GM18519 (cell line): ENCODE measurements around the gene MDGA2.
"Not testable (repeated sequence)": the region's sequence is repeated elsewhere in the genome, so short reads cannot be mapped to it uniquely, and the experiment has no call there.

Experiments used
- ATAC-seq: cut with Tn5 transposase; IDR thresholded peaks from one replicate; pipeline ENCODE4 v1.9.1; 2021; ENCODE audit warnings: mild to moderate bottlenecking, moderate library complexity; ENCODE audit not compliant: unreplicated experiment, low FRiP score

The MDGA2 gene

DNA sequence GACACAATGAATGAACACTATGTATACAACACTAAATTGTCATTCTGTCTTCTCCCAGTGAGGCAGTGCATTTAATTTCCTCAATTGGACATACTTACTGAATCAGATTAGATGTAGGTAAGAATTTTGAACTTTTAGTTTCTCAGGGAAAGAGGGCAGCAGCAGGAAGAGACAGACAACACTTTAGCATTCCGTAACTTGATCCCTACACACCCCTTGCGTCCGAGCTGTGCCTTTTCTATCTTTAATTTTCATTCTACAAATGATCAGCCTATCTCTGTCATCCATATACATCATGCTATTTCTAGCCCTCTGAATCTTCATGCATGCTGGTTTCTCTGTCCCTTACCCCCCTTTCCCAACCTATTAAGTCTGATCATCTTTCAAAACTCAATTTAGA, 665.8 kb downstream of the MDGA2 start:
- ATAC-seq = no peak

DNA sequence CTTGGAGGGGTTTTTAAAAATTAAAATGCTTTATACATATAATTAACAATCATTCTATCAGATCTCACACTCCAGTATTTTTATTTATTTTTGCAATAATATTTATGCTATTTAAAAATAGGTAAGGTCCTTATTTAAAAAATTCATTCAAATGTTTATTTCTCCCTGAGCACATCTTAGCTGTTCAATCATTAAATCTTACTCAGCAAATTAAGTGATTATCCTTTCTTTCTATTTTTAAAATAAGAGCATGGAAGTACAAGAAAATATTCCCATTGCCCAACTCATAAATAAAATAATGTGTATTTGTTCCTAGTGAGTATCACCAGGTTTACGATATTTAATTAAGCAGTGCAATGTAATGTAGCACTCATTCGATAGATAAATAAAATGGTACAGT, 666.7 kb downstream of the MDGA2 start:
- ATAC-seq = no peak

DNA sequence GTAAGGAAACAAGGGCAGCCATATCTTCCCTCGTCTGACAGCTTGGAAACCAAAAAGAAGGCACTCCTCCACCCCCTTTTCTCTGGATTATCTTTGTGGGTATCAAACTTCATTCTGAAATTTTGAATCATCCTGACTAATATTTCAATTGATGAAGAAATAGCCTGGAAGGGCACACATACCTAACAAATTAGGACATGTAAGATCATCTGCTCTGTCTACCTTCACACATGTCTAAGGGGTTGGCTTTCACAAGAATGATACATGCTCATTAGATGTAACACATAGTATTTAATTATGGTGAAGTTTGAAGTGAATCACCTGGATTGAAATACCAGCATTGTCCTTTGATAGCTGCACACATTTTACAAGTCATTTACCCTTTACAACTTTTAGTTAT, 675.7 kb downstream of the MDGA2 start:
- ATAC-seq = no peak

DNA sequence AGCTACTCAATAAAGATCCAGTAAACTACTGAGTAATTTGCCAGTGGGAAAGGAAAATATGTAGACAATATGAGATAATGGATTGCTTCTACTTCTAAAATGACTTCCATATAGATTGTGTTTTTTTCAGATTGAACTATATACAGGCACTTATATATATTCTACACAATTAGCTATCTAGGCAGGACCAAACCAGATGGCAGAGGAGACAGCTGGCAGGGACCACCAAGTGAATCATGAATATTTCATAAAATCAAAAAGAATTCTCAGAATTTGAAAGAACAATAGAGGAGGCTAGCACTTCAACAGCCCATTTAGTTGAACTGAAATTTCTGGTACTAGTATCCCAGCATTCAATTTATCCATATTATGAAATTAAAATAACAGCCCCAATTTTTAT, 685.8 kb downstream of the MDGA2 start:
- ATAC-seq = no peak

DNA sequence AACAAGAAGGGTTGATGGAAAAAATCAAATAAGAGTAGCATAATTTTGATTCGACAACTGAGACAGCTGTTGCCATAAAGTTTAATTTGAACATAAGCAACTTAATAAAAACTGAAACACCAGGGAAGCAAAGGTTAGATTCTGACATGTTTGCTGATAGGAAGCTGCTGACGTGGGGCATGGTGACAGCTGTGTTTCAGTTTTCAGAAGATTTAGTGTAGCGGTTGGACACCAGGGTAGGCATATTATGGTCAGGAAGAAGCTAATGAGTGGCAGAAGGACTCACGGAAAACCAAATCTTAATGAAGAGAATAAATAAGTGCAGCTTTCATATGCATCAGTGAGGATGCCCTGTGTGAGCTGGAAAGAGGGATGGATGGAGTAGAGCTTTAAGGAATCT, 687.1 kb downstream of the MDGA2 start:
- no peak for ATAC-seq

DNA sequence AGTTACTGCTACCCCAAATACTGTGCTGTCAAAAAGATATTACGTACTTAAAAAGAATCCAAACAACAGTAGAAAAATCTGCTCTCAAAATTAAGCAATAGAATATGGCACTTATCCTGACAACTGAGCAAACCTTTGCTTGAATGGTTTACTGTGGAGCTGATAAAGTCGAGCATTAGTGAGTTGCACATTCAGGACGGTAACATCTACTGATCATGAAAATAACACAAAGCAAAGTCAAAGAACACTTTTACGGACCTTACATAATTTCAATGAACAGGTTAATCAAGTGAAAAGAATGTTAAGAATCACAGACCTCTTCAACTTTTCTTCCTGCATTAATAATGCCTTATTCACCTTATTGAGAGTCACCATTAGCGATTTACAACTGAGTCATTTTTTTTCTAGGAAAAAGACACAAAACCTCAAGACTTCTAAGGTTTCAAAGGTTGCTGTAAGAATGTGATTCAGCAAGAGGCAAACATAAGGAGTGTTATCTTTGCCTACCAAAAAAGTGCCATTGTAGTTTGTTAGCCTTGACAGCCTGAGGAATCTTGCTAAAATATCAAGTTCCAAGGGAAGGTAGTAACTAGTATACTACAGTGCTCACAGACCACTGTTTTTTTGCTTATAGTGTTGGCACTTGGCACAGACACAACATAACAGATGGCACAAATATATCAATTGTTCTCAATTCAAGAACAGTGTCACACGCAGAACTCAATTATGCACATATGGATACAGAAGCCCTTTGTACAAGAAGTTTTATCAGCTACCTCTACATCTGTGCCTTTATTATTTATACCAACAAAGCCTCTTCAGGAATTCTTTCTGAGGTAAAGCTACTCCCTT, 689.6 kb downstream of the MDGA2 start:
- no peak for ATAC-seq

DNA sequence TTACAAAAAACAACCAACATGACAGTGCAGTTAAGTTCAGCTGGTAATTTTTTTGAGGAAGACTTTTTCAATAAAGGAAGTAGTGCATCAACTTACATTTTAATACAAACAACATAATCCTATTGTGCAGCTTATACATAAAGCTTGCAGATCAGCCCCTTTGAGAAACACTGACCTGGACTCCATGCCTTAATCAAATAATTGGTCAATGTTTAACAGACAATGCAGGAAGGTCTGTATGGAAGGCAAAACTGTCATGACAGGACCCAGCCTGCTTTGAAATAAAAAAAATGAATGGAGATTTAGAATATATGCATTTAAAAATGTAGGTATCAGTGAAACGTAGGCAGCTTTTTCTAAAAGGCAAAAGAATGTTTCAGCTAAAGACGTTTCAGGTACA, 702.1 kb downstream of the MDGA2 start:
- ATAC-seq = no peak

DNA sequence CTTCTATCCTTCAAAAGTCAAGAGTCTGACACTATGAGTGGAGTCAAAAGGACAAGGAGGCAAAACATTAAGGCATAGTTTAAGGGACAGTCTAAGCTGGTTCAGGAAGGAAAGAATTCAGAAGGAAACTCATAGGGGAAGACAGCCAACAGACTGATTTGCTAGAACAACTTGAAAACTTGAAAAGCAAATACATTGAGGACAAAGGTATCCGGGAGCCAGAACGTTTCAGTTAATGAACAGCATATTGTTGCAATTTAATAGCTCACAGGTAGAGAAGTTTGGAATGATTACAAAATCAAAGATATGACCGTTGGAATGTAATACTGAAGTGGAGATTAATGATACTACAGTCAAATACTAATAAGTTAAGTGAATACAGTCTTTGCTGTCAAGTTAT, 711.0 kb downstream of the MDGA2 start:
- no peak for ATAC-seq

DNA sequence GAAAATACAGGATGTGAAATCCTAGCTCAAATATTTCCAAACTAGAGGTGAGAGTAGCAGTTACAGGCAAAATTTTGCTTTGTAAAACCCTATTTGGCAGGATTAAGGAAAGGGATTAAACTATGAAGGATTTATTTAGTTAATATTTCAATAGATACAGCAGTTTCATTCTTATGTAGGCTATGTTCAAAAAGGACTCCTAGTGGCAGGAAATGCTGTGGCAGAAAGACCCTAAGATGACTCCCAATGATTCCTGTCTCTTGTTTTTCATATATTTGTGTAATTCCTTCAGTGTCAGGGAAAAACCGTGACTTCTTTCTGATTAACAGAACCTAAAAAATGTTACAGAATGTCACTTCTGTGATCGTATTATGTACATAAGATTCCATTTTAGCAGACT, 724.3 kb downstream of the MDGA2 start:
- no peak for ATAC-seq

DNA sequence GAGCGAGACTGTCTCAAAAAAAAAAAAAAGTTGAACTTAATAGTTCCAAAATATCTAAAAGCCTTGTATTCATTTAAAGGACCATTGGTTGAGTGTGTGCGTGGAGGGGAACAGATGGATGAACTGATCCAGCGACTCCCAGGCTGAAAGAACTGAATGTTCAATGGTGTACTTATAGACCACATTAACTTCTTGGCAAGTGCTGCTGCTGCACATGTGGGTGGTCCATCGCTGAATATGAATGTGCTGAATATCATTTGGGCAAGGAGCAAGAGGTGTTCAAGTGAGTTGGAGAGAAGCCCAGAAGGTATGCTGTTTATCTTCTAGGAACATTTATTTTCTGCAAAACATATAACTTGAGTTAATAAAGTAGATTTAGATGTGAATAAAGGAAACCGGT, 734.8 kb downstream of the MDGA2 start:
- ATAC-seq = no peak

DNA sequence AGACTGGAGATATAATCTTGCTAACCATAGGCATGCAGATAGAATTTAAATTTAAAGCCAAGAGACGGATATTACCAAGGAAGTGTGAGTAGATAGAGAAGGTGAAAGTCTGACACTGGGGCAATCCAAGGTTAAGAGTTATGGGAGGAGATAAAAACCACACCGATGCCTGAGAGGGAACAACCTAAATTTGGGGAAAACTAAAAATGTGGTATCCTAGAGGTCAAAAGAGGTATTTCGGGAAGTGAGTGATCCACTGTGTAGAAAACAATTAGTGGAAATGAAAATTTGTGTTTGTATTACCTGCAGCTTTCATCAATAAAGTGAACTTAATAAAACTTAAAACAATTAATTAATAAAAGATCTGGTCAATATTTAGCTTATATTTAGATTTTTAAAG, 754.9 kb downstream of the MDGA2 start:
- ATAC-seq = no peak

DNA sequence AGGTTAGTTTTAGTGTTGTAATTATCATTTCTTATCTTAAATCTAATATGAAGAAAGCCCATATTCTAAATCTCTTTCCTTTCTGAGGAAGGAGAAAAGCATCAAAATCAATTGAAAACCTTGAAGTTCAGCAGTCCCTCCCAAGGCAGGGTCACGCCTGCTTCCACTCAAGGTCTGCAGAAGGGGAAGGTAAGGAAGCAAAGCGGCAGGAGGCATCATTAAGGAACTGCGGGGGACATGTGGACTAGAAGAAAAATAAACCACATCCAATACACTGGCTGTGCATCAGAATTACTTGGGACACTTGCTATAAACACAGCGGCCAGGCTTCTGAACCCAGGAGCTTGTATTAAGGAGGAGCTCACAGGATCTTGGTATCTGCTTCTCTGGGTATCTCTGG, 759.9 kb downstream of the MDGA2 start:
- ATAC-seq = not testable (repeated sequence)

DNA sequence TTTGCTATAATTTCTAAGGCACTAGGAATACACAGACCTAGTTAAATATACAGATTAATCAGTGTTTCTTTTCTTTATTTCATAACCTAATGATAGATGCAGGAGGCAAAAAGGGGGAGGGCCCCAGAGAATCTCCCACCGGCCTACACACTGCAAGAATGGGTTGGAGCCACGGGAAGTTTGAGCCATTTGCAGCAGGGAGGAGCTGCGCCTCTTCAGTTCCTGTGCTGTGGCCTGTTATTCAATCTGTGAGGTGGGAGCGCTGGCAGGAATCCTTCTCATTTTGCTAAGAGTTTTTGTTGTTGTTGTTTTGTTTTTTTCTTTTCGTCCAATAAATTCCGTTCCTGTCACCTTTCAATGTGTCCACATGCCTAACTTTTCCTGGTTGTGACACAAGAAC, 772.6 kb downstream of the MDGA2 start:
- no peak for ATAC-seq

DNA sequence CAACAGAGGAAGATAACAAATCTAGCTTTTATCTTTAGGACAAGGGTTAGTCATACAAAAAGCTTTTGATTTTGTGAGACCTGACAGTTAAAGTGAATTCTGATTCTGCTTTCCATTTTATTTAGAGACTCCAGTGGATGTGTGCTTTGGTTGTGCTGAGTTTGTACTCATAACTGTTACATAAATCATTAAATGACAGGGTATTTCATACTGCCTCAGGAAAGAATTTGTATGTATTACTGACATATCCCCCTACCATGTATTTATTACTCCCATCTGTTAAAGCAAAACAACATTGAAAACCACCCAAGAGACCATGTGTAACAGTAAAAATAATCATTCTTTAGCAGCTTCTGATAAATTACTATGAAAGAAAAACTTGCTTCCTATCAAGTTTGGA, 780.9 kb downstream of the MDGA2 start:
- ATAC-seq = no peak

DNA sequence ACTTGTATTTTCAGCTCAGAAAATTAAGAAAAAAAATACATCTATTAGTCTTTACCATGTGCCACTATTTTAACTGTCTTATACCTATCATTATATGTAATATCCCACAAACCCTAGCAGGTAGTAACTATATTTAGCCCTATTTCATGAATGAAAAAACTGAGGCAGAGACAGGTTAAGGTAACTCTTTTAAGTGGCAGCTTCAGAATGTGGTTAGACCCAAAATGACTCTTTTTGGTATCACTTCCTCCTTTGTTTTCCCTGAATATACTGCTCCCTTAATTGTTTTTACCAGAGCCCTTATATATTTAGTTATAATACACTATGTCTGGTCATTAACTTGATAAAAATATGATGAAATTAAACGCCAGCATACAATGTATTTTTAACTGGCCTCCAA, 788.3 kb downstream of the MDGA2 start:
- peak; percentile 67 for ATAC-seq

DNA sequence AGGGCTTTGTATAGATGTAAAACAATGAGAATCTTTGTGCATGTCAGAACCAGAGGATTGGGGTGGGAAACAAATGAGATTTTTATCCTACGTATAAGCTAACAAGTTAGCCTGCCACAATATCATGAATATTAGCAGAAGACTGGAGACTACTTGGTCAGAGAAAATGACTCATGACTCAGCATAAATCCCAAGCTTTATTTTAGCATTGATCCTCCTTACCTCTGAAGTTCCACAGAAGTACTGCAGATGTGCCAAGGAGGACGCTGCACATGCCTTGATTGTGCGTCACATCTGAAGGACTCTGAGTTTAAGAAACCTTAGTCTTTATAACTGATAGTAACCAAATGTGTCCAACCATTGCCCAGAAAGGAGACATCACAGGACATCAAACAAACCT, 789.8 kb downstream of the MDGA2 start:
- ATAC-seq = no peak

DNA sequence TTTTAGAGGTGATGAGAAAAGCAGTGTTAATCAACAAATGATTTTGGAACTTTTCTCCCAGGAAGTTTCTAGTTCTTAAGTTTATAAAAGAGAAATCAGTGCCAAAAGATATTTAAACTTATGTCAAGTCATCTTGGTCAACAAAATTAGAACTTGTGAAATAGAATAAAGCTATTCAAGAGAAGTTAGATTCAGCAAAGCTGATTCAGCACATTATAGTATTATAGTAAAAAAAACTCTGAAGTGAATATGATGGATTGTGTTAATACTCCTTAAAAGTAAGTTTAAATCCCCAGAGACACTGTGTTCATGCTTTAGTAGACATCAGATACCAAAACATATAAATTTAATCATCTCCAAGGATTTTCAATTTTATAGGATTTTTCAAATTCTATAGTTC, 813.7 kb downstream of the MDGA2 start:
- no peak for ATAC-seq

DNA sequence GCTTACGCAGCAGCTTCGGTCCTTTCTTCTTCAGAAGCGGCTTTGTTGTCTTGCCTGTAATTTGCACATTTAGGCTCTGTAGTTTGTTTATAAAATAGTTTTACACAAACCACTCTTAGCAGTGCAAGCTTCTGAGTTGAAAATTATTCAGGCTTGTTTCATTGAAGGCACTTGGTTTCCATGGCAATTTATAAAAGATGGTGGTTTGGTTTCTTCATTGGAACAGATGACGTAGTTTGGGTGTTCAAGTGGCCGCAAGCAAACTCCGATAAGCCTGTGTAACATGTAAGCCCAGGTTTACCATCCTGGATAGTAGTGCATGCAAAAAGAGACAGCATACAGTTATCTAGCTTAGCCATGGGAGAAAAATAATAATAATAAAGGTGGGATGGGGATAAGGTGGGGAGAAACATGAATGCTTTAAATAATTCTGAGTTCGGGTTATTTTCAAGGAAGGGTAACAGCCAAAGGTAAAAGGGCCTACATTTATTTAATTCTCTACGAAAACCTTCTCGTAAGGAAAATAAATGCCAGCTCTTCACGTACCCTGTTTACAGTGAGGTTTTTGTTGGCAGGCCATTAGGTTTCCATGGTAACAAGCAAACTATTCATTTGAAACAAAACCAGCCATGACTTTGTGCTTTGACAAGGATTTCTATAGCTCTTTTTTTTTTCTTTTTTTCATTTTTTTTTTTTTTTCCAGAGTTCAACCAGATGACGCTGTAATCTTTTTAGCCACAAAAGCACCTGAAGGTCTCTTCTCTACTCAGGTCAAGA, 834.3 kb downstream of the MDGA2 start:
- no peak for ATAC-seq

DNA sequence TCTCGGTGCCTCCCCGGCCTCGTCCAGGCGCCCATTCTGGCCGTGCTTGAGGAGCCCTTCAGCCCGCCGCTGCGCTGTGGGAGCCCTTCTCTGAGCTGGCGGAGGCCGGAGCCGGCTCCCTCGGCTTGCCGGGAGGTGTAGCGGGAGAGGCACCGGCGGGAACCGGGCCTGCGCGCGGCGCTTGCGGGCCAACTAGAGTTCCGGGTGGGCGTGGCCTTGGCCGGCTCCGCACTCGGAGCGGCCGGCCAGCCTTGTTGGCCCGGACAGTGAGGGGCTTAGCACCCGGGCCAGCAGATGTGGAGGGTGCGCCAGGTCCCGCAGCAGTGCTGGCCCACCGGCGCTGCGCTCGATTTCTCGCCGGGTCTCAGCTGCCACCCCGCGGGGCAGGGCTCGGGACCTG, 855.1 kb downstream of the MDGA2 start:
- ATAC-seq = no peak

DNA sequence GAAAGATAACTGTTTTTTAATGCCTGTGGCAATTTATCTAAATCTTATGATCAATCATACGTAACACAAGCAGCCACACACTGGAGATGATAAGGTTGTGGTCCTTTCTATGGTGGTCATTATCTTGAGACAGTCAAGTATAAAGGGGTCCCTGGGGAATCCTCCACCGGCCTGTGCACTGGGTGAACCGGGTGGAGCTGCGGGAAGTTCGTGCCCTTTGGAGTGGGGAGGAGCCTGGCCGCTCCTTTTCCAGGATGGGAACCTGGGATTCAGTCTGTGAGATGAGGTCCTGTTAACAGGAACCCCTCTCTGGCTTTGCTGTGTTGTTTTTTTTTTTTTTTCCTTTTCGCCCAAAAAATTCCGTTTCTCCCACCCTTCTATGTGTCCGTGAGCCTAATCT, 856.3 kb downstream of the MDGA2 start:
- no peak for ATAC-seq

DNA sequence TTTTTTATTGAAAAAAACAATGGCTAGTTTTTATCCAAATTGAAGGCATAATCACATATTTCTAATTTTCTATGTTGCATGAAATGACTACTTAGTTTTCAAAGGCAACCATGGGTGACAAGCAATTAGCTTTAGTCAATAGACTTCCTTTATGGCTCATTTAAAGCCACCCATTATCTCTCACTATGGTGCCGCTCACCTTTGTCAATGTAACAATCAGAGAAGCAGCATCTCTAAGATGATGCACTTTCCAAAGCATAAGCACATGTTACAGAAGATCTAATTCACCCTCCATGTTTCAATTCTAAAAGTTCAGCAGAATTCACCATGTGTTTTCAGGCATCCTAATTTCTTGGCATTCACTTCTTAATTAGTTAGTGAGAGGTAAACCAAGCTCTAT, 857.3 kb downstream of the MDGA2 start:
- no peak for ATAC-seq

DNA sequence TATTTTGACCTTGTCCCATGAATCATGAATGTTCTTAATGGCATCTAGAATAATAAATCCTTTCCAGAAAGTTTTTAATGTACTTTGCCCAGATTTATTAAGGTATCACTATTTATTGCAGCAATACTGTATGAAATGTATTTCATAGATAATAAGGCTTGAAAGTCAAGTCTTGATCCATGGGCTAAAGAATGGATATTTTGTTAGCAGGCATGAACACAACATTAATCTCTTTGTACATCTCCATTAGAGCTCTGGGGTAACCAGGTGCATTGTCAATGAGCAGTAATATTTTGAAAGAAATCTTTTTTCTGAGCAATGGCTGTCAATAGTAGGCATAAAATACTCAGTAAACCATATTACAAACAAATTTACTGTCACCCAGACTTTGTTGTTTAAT, 882.3 kb downstream of the MDGA2 start:
- no peak for ATAC-seq
